Thyroid gland (tissue), 4 donors: ENCODE data around the gene AKIP1. TPM values are rescaled to one million over a fixed set of nuclear protein-coding genes. Genes with fewer than 3 reads are reported as not detected.
A peak's percentile ranks its signal among the peaks of the same experiment; 100 is the strongest.

ENCODE experiments used
- DNase-seq, 2 donors: peaks; one replicate each; pipeline ENCODE4 v3.0.0-alpha.2; 2019
- H3K27ac ChIP-seq, 3 donors: fragments of 200-600 bp; sonication (generic); 1 replicate in 2 of 3; 2 replicates in 1 of 3; pipeline ENCODE4 v1.5.1; 2016 to 2019; ENCODE audit warnings: mild to moderate bottlenecking in 1 of 3, moderate library complexity in 1 of 3
- H3K27me3 ChIP-seq: fragments of 200-600 bp; sonication (generic); one replicate; pipeline ENCODE4 v1.5.1; 2019
- H3K36me3 ChIP-seq, 2 donors: fragments of 200-600 bp; sonication (generic); one replicate each; pipeline ENCODE4 v1.5.1; 2016 to 2019
- H3K4me1 ChIP-seq, 2 donors: fragments of 200-600 bp; sonication (generic); one replicate each; pipeline ENCODE4 v1.5.1; 2017 to 2019
- H3K4me3 ChIP-seq, 3 donors: fragments of 200-600 bp; sonication (generic); replicated peaks in 1 of 3; 1 replicate in 2 of 3; 2 replicates in 1 of 3; pipeline ENCODE4 v1.5.1; 2016; ENCODE audit warnings: mild to moderate bottlenecking in 1 of 3
- H3K9me3 ChIP-seq: fragments of 200-600 bp; sonication (generic); one replicate; pipeline ENCODE4 v1.5.1; 2017
- POLR2A ChIP-seq, 2 donors: fragments of 450-650 bp; IDR thresholded peaks; one replicate each; pipeline ENCODE4 v1.6.1; 2017; ENCODE audit warnings: antibody characterized with exemption in 2 of 2, mild to moderate bottlenecking in 2 of 2, moderate library complexity in 1 of 2
- WGBS, 2 donors: methylation state at CpG; one replicate each; pipeline ENCODE4 v1.1.5; 2017; 5-methylcytosine and 5-hydroxymethylcytosine counted together
- intact Hi-C: fragments of 100-400 bp; cut with DNase I; formaldehyde crosslinking; loops from one replicate; pipeline ENCODE4 v1.15.1; 2023
- total RNA-seq, 4 donors: library from RNA; depleted of rRNA; stranded (reverse); fragments of >200 nt; gene quantifications; one replicate each; pipeline ENCODE4 v1.2.3, GENCODE V29; 2016
- TF ChIP-seq, protein P1 (sequence below), 6 experiments: fragments of 200-600 bp in 3 of 6; fragments of 450-650 bp in 3 of 6; sonication (generic) in 3 of 6; IDR thresholded peaks; one replicate each; pipeline ENCODE4 v1.5.1; 2016 to 2019; ENCODE audit warnings: antibody characterized with exemption in 6 of 6, mild to moderate bottlenecking in 2 of 6, inconsistent platforms in 1 of 6, moderate library complexity in 1 of 6

AKIP1 gene, protein sequence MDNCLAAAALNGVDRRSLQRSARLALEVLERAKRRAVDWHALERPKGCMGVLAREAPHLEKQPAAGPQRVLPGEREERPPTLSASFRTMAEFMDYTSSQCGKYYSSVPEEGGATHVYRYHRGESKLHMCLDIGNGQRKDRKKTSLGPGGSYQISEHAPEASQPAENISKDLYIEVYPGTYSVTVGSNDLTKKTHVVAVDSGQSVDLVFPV
- total RNA-seq = 10 to 100 TPM; 25.2 to 33.9 (median 27.8) TPM

GRCh38 chr11:8911029-8911823, at the start of gene AKIP1:
Gene AKIP1 (plus strand): TSS chr11:8911189. CDS start chr11:8911450, 261 bp downstream.
- intact Hi-C loops = no loop called here
- TF ChIP-seq, protein P1, sequence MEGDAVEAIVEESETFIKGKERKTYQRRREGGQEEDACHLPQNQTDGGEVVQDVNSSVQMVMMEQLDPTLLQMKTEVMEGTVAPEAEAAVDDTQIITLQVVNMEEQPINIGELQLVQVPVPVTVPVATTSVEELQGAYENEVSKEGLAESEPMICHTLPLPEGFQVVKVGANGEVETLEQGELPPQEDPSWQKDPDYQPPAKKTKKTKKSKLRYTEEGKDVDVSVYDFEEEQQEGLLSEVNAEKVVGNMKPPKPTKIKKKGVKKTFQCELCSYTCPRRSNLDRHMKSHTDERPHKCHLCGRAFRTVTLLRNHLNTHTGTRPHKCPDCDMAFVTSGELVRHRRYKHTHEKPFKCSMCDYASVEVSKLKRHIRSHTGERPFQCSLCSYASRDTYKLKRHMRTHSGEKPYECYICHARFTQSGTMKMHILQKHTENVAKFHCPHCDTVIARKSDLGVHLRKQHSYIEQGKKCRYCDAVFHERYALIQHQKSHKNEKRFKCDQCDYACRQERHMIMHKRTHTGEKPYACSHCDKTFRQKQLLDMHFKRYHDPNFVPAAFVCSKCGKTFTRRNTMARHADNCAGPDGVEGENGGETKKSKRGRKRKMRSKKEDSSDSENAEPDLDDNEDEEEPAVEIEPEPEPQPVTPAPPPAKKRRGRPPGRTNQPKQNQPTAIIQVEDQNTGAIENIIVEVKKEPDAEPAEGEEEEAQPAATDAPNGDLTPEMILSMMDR (IDR thresholded peaks at IDR 0.05) = peak in 1 of 6 experiments; percentile 4
- TF ChIP-seq POLR2A (IDR thresholded peaks at IDR 0.05) = peak in 1 of 2 donors; percentile 80
- peak within 1 kb of the TSS; percentile 80 to 92 (median 81) for H3K4me3 ChIP-seq
- no peaks in the 10 kb centered on the region for H3K9me3 ChIP-seq
- peaks cover 12 to 21% of the 10 kb centered on the region in 2 donors for H3K4me1 ChIP-seq
- WGBS, 2 donors = 0% methylated on average over 18 to 24 of the region's 68 CpGs
- H3K36me3 ChIP-seq = no peaks in the 10 kb centered on the region
- H3K27me3 ChIP-seq = no peaks in the 10 kb centered on the region
- H3K27ac ChIP-seq = peak within 1 kb of the TSS; percentile 91 to 98 (median 95)
- peak; percentile 96 for DNase-seq

DNA sequence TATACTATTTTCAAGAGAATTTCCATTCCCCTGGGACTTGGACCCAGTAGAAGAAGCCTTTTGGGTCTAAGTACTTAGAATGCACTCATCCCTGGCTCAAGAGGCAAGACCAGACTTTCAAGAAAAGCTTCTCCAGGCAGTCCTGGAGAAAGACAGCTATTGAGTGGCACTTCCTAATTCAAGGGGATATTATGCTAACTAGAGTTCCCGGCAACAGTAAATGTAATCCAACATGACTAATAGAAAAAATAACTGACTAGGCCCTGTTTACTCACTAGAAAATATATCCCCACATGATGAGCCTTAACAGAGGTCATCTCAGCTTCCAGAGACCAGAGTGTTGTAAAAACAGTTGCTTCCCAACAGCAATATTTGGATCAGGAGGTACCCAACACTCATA, 47.2 kb upstream of the AKIP1 start:
- H3K9me3 ChIP-seq = no peaks in the 10 kb centered on the region
- no peak for TF ChIP-seq POLR2A (IDR thresholded peaks at IDR 0.05)
- TF ChIP-seq, protein P1 (IDR thresholded peaks at IDR 0.05) = no peak
- no peaks in the 10 kb centered on the region for H3K27me3 ChIP-seq
- no peaks in the 10 kb centered on the region for H3K36me3 ChIP-seq
- WGBS, 2 donors = 14 to 25% methylated on average over 1 of the region's 1 CpG
- H3K4me1 ChIP-seq = peaks cover 21 to 54% of the 10 kb centered on the region in 2 donors
- no peak overlapping the region for H3K4me3 ChIP-seq
- peak overlapping the region; percentile 45 to 84 (median 71) for H3K27ac ChIP-seq
- intact Hi-C loops = no loop called here
- DNase-seq = peak; percentile 59 to 72

- Histone ChIP-seq H3K4me1 (peaks cover 21 to 55% of the 10 kb centered on the region in 2 donors), H3K27me3 (no peaks in the 10 kb centered on the region), H3K4me3 (no peak overlapping the region), H3K9me3 (no peaks in the 10 kb centered on the region), H3K27ac (peak overlapping the region; percentile 52 to 84 (median 71)), H3K36me3 (no peaks in the 10 kb centered on the region)
- intact Hi-C loops = no loop called here
- no peak for DNase-seq
- TF ChIP-seq, protein P1 (IDR thresholded peaks at IDR 0.05) = no peak
- no peak for TF ChIP-seq POLR2A (IDR thresholded peaks at IDR 0.05)
These were observed 45.7 kb upstream of the AKIP1 start for GRCh38 chr11:8865304-8865703.

GRCh38 chr11:8867035-8867434, 44.0 kb upstream of the AKIP1 start:
- Histone ChIP-seq H3K27ac (no peak overlapping the region), H3K27me3 (no peaks in the 10 kb centered on the region), H3K4me3 (no peak overlapping the region), H3K4me1 (peaks cover 21 to 55% of the 10 kb centered on the region in 2 donors), H3K36me3 (no peaks in the 10 kb centered on the region), H3K9me3 (no peaks in the 10 kb centered on the region)
- TF ChIP-seq, protein P1 (IDR thresholded peaks at IDR 0.05) = no peak
- no peak for TF ChIP-seq POLR2A (IDR thresholded peaks at IDR 0.05)
- no peak for DNase-seq
- intact Hi-C loops = no loop called here
- 55 to 65% methylated on average over 6 of the region's 6 CpGs for WGBS, 2 donors
